Adrenal gland (tissue), 12 donors: ENCODE results near the gene MRI1. TPM values are rescaled to one million over a fixed set of nuclear protein-coding genes. Genes with fewer than 3 reads are reported as not detected.

Experiments used
- DNase-seq, 7 donors: peaks; one replicate each; pipeline ENCODE4 v3.0.0-alpha.2; 2019 to 2020
- H3K27ac ChIP-seq, 5 donors: fragments of 200-600 bp; sonication (generic) in 4 of 5; 1 replicate in 3 of 5; 2 replicates in 2 of 5; pipeline versions ENCODE4 v1.5.1 to v1.8.0; 2016 to 2020; ENCODE audit warnings: mild to moderate bottlenecking in 1 of 5
- H3K27me3 ChIP-seq: fragments of 200-600 bp; 2 replicates; pipeline ENCODE4 v1.8.0; 2021
- H3K36me3 ChIP-seq, 2 donors: fragments of 200-600 bp; replicated peaks in 1 of 2; 1 replicate in 1 of 2; 2 replicates in 1 of 2; pipeline versions ENCODE4 v1.5.1 to v1.8.0; 2018 to 2022
- H3K4me1 ChIP-seq, 2 donors: fragments of 200-600 bp; replicated peaks in 1 of 2; 1 replicate in 1 of 2; 2 replicates in 1 of 2; pipeline versions ENCODE4 v1.5.1 to v1.8.0; 2018 to 2021
- H3K4me3 ChIP-seq, 4 donors: fragments of 200-600 bp; sonication (generic) in 3 of 4; one replicate each; pipeline ENCODE4 v1.5.1; 2016 to 2018
- H3K9me3 ChIP-seq, 3 donors: fragments of 200-600 bp; sonication (generic) in 1 of 3; replicated peaks in 1 of 3; 1 replicate in 2 of 3; 2 replicates in 1 of 3; pipeline versions ENCODE4 v1.5.1 to v1.8.0; 2016 to 2021
- CTCF ChIP-seq, 6 experiments: fragments of 450-650 bp in 4 of 6; fragments of 200-600 bp in 2 of 6; sonication (generic) in 1 of 6; IDR thresholded peaks; 1 replicate in 5 of 6; 2 replicates in 1 of 6; pipeline versions ENCODE4 v1.5.1 to v1.8.0; 2016 to 2021; ENCODE audit warnings: antibody characterized with exemption in 6 of 6, mild to moderate bottlenecking in 2 of 6, moderate library complexity in 1 of 6
- POLR2A ChIP-seq, 2 donors: fragments of 450-650 bp; IDR thresholded peaks; one replicate each; pipeline ENCODE4 v1.6.1; 2017; ENCODE audit warnings: antibody characterized with exemption in 2 of 2, mild to moderate bottlenecking in 2 of 2, moderate library complexity in 1 of 2
- WGBS, 4 donors: extraction: QIAGEN DNeasy Blood & Tissue Kit in 2 of 4; methylation state at CpG; one replicate each; pipeline versions ENCODE4 v1.1.5 to v1.1.7; 2013 to 2017; 5-methylcytosine and 5-hydroxymethylcytosine counted together
- intact Hi-C, 2 donors: fragments of 100-400 bp; cut with DNase I; formaldehyde crosslinking; loops; one replicate each; pipeline versions ENCODE4 v1.14.1 to v1.15.0; 2022 to 2023
- polyA plus RNA-seq, 3 donors: library from polyadenylated mRNA; stranded (reverse); fragments of 200-250 nt in 2 of 3; fragments of 350-450 nt in 1 of 3; fragmentation: Illumina TruSeq in 1 of 3; extraction: RNeasy Lipid Tissue Mini Kit (QIAGEN cat#74804) in 1 of 3; gene quantifications; one replicate each; pipeline ENCODE4 v1.2.3, GENCODE V29; 2013 to 2014
- total RNA-seq, 9 donors: library from RNA; depleted of rRNA in 4 of 9; stranded (reverse); fragments of >200 nt in 4 of 9; fragments of 120-200 nt in 1 of 9; fragmentation: NEBNext Ultra II Directional in 1 of 9; extraction: Animal tissue kit (Norgen Biotek cat#: 25700) in 1 of 9; gene quantifications; one replicate each; pipeline versions ENCODE4 v1.1.0 to v1.2.4, GENCODE V29; 2013 to 2023
- donor health status: healthy with polysubstance abuse.
- donor health status: Bipolar disorder and iron deficiency.
- donor health status: DM: yes; HTN: yes; CAD: no.
- donor health status: DM: no; HTN: no; CAD: no.
- donor health status: DM: no; HTN: no; CAD: no.
- donor health status: DM: yes; HTN: yes; CAD: no.

MRI1 gene
- total and polyA plus RNA-seq, 12 donors: 11.9 to 69.6 (median 38.1) TPM

GRCh38 chr19:13757805-13758772, 6.2 kb upstream of the MRI1 start:
- no peak for DNase-seq

GRCh38 chr19:13758795-13759194, 5.5 kb upstream of the MRI1 start:
- Histone ChIP-seq H3K4me3 (no peak overlapping the region), H3K36me3 (peaks cover 0 to 95% of the 10 kb centered on the region in 2 donors), H3K4me1 (peaks cover 0 to 2% of the 10 kb centered on the region in 2 donors), H3K27me3 (no peaks in the 10 kb centered on the region), H3K9me3 (no peaks in the 10 kb centered on the region), H3K27ac (no peak overlapping the region)
- 90 to 97% (median 96%) methylated on average over 2 to 24 of the region's 24 CpGs for WGBS, 4 donors
- TF ChIP-seq CTCF (IDR thresholded peaks at IDR 0.05): no peak
- no peak for TF ChIP-seq POLR2A (IDR thresholded peaks at IDR 0.05)
- intact Hi-C loops: no loop called here
- DNase-seq: no peak

More at GRCh38 chr19:13757805-13758772, 6.2 kb upstream of the MRI1 start:
- H3K9me3 ChIP-seq: no peaks in the 10 kb centered on the region
- peaks cover 0 to 97% of the 10 kb centered on the region in 2 donors for H3K36me3 ChIP-seq
- H3K27me3 ChIP-seq: no peaks in the 10 kb centered on the region
- intact Hi-C loops: no loop called here
- H3K27ac ChIP-seq: no peak overlapping the region
- H3K4me1 ChIP-seq: no peaks in the 10 kb centered on the region
- TF ChIP-seq POLR2A (IDR thresholded peaks at IDR 0.05): no peak
- H3K4me3 ChIP-seq: no peak overlapping the region
- 84 to 91% (median 90%) methylated on average over 14 to 15 of the region's 15 CpGs for WGBS, 4 donors

- TF ChIP-seq CTCF (IDR thresholded peaks at IDR 0.05) (no peak), POLR2A (IDR thresholded peaks at IDR 0.05) (no peak)
- peaks cover 0 to 12% of the 10 kb centered on the region in 2 donors for H3K4me1 ChIP-seq
- no peaks in the 10 kb centered on the region for H3K27me3 ChIP-seq
- H3K36me3 ChIP-seq: peaks cover 0 to 69% of the 10 kb centered on the region in 2 donors
- no peak overlapping the region for H3K4me3 ChIP-seq
- 86 to 96% (median 89%) methylated on average over 8 of the region's 8 CpGs for WGBS, 4 donors
- H3K27ac ChIP-seq: no peak overlapping the region
- intact Hi-C loops: no loop called here
- DNase-seq: no peak
- H3K9me3 ChIP-seq: no peaks in the 10 kb centered on the region
These were observed 2.9 kb upstream of the MRI1 start for GRCh38 chr19:13761423-13761822.

- Histone ChIP-seq H3K36me3 (peaks cover 0 to 56% of the 10 kb centered on the region in 2 donors), H3K27me3 (no peaks in the 10 kb centered on the region), H3K4me3 (no peak overlapping the region), H3K4me1 (peaks cover 0 to 12% of the 10 kb centered on the region in 2 donors), H3K27ac (no peak overlapping the region), H3K9me3 (no peaks in the 10 kb centered on the region)
- intact Hi-C loops: no loop called here
- WGBS, 4 donors: 87 to 95% (median 89%) methylated on average over 21 to 42 of the region's 42 CpGs
- DNase-seq: no peak
- TF ChIP-seq POLR2A (IDR thresholded peaks at IDR 0.05) (no peak), CTCF (IDR thresholded peaks at IDR 0.05) (no peak)
These were observed 1.6 kb upstream of the MRI1 start for GRCh38 chr19:13762635-13763235.
